HCT116 (cell line): Measurements from ENCODE around the gene ACSL4. TPM values are rescaled to one million over a fixed set of nuclear protein-coding genes. Genes with fewer than 3 reads are reported as not detected.

ENCODE experiments used
- ATAC-seq: fragments of 200-7000 bp; cut with Tn5 transposase; 2 replicates; pipeline ENCODE4 v1.9.1; 2020; ENCODE audit warnings: mild to moderate bottlenecking, moderate library complexity
- BruUV-seq: library from RNA; stranded (reverse); fragments of 400-500 nt; replicated peaks from 2 replicates; lab custom pipeline; 2021; lab: Mats Ljungman, UMichigan
- CTCF ChIA-PET: fragments of 300-600 bp; sonication (Branson Sonifier 250); formaldehyde crosslinking; loops from one replicate; lab custom pipeline; 2021; ENCODE audit warnings: antibody characterized with exemption; lab: Charles Lee
- POLR2A ChIA-PET: fragments of 300-600, 350-600 bp; sonication (Branson Sonifier 250); formaldehyde crosslinking; loops from one replicate; lab custom pipeline; 2021; ENCODE audit warnings: antibody characterized with exemption; lab: Charles Lee
- RAD21 ChIA-PET, 2 experiments: fragments of 300-600 bp; sonication (Branson Sonifier 250); formaldehyde crosslinking; loops; one replicate each; lab custom pipeline; 2023; ENCODE audit warnings: low total read pairs in 2 of 2; ENCODE audit not compliant: uncharacterized antibody in 2 of 2, unreplicated experiment in 2 of 2, low non-redundant PET in 1 of 2; lab: Charles Lee
- DNase-seq: peaks from one replicate; pipeline ENCODE4 v3.0.0-alpha.2; 2010; ENCODE audit warnings: low read depth, low spot score
- H2AFZ ChIP-seq: fragments of 200-600 bp; shearing (Covaris generic), sonication (generic); 2 replicates; pipeline ENCODE4 v1.6.1; 2017; ENCODE audit warnings: low read depth, mixed run types, mixed read lengths, antibody characterized with exemption, low read length; ENCODE audit not compliant: poor library complexity, severe bottlenecking
- H3K27ac ChIP-seq: 2 replicates; pipeline ENCODE4 v1.5.1; 2012; ENCODE audit warnings: low read depth, low read length
- H3K27me3 ChIP-seq: fragments of 200-600 bp; sonication (generic); 2 replicates; pipeline ENCODE4 v1.6.1; 2016; ENCODE audit warnings: mixed run types, low read length, mixed read lengths; ENCODE audit not compliant: insufficient read depth
- H3K36me3 ChIP-seq, 2 experiments: fragments of 200-500 bp in 1 of 2; fragments of 200-600 bp in 1 of 2; sonication (Bioruptor generic) in 1 of 2; sonication (generic) in 1 of 2; 2 replicates each; pipeline versions ENCODE4 v1.5.1 to v1.6.1; 2014 to 2016; ENCODE audit warnings: low read length in 2 of 2, inconsistent platforms in 1 of 2, mixed read lengths in 1 of 2, mixed run types in 1 of 2; ENCODE audit not compliant: insufficient read depth in 2 of 2, control insufficient read depth in 1 of 2
- H3K4me1 ChIP-seq, 2 experiments: fragments of 200-600 bp in 1 of 2; sonication (generic) in 1 of 2; 2 replicates each; pipeline versions ENCODE4 v1.5.1 to v1.6.1; 2012 to 2017; ENCODE audit warnings: low read length in 2 of 2, inconsistent platforms in 1 of 2, mild to moderate bottlenecking in 1 of 2, mixed read lengths in 1 of 2, mixed run types in 1 of 2, moderate library complexity in 1 of 2; ENCODE audit not compliant: insufficient read depth in 2 of 2, control insufficient read depth in 1 of 2
- H3K4me2 ChIP-seq: fragments of 200-600 bp; sonication (generic); 2 replicates; pipeline ENCODE4 v1.6.1; 2017; ENCODE audit warnings: mixed run types, low read length, mixed read lengths
- H3K4me3 ChIP-seq, 2 experiments: fragments of 200-600 bp in 1 of 2; sonication (generic) in 1 of 2; replicated peaks in 1 of 2; 2 replicates each; pipeline ENCODE4 v1.5.1; 2011 to 2016; ENCODE audit warnings: low read length in 2 of 2, control low read depth in 1 of 2, low read depth in 1 of 2, mild to moderate bottlenecking in 1 of 2, mixed read lengths in 1 of 2, mixed run types in 1 of 2
- H3K79me2 ChIP-seq: fragments of 200-600 bp; sonication (generic); 2 replicates; pipeline ENCODE4 v1.6.1; 2017; ENCODE audit warnings: mild to moderate bottlenecking, mixed run types, low read length, moderate library complexity, mixed read lengths; ENCODE audit not compliant: insufficient read depth
- H3K9ac ChIP-seq: fragments of 200-600 bp; sonication (generic); 2 replicates; pipeline ENCODE4 v1.6.1; 2016; ENCODE audit warnings: low read length, mixed read lengths
- H3K9me2 ChIP-seq: fragments of 200-600 bp; sonication (generic), shearing (Covaris generic); 2 replicates; pipeline ENCODE4 v1.6.1; 2017; ENCODE audit warnings: mixed run types, mild to moderate bottlenecking, moderate library complexity; ENCODE audit not compliant: insufficient read depth
- H3K9me3 ChIP-seq, 2 experiments: fragments of 200-500 bp in 1 of 2; fragments of 200-600 bp in 1 of 2; sonication (Bioruptor generic) in 1 of 2; sonication (generic) in 1 of 2; 2 replicates each; pipeline ENCODE4 v1.6.1; 2014 to 2017; ENCODE audit warnings: low read length in 2 of 2, mixed read lengths in 2 of 2, inconsistent platforms in 1 of 2, low read depth in 1 of 2, mild to moderate bottlenecking in 1 of 2, mixed run types in 1 of 2, moderate library complexity in 1 of 2; ENCODE audit not compliant: control insufficient read depth in 1 of 2, insufficient read depth in 1 of 2
- H4K20me1 ChIP-seq: fragments of 200-600 bp; sonication (generic), shearing (Covaris generic); 2 replicates; pipeline ENCODE4 v1.6.1; 2017; ENCODE audit warnings: mixed run types, mild to moderate bottlenecking, moderate library complexity; ENCODE audit not compliant: insufficient read depth
- ATF3 ChIP-seq: IDR thresholded peaks from 2 replicates; pipeline ENCODE4 v1.6.1; 2012
- CTCF ChIP-seq, 3 experiments: fragments of 200-600 bp in 1 of 3; sonication (generic) in 1 of 3; IDR thresholded peaks in 2 of 3; conservative IDR thresholded peaks in 1 of 3; 2 replicates each; pipeline ENCODE4 v1.5.1; 2012 to 2017; ENCODE audit warnings: low read depth in 2 of 3, low read length in 2 of 3, antibody characterized with exemption in 1 of 3, borderline replicate concordance in 1 of 3, control low read depth in 1 of 3, mild to moderate bottlenecking in 1 of 3, mixed read lengths in 1 of 3, mixed run types in 1 of 3, moderate library complexity in 1 of 3; ENCODE audit not compliant: insufficient read depth in 1 of 3
- EZH2 ChIP-seq: fragments of 200-600 bp; sonication (generic); IDR thresholded peaks from 2 replicates; pipeline ENCODE4 v1.6.1; 2017; ENCODE audit warnings: antibody characterized with exemption, mixed run types
- EZH2phosphoT487 ChIP-seq: fragments of 200-600 bp; IDR thresholded peaks from 2 replicates; pipeline ENCODE4 v1.6.1; 2018; ENCODE audit warnings: antibody characterized with exemption, borderline replicate concordance
- JUND ChIP-seq: IDR thresholded peaks from 2 replicates; pipeline ENCODE4 v1.6.1; 2012
- MAX ChIP-seq: IDR thresholded peaks from 2 replicates; pipeline ENCODE4 v1.6.1; 2012
- POLR2AphosphoS5 ChIP-seq: IDR thresholded peaks from 2 replicates; pipeline ENCODE4 v1.6.1; 2011; ENCODE audit warnings: mild to moderate bottlenecking, low read depth, low read length, moderate library complexity
- SIN3A ChIP-seq: IDR thresholded peaks from 2 replicates; pipeline ENCODE4 v1.6.1; 2012; ENCODE audit warnings: low read depth
- SP1 ChIP-seq: IDR thresholded peaks from 2 replicates; pipeline ENCODE4 v1.6.1; 2012; ENCODE audit warnings: low read depth
- SRF ChIP-seq: IDR thresholded peaks from 2 replicates; pipeline ENCODE4 v1.6.1; 2012; ENCODE audit warnings: low read depth
- TCF7L2 ChIP-seq: IDR thresholded peaks from 2 replicates; pipeline ENCODE4 v1.7.0; 2011; ENCODE audit warnings: borderline replicate concordance, inconsistent platforms; ENCODE audit not compliant: insufficient read depth, insufficient read length; ENCODE audit errors: extremely low read depth
- YY1 ChIP-seq: IDR thresholded peaks from 2 replicates; pipeline ENCODE4 v1.6.1; 2011; ENCODE audit warnings: low read length, low read depth, moderate library complexity, mild to moderate bottlenecking; ENCODE audit not compliant: insufficient replicate concordance; ENCODE audit errors: extremely low read depth
- ZBTB33 ChIP-seq: IDR thresholded peaks from 2 replicates; pipeline ENCODE4 v1.6.1; 2011; ENCODE audit warnings: mild to moderate bottlenecking, low read length, moderate library complexity; ENCODE audit not compliant: insufficient replicate concordance; ENCODE audit errors: extremely low read depth
- ZNF274 ChIP-seq: fragments of 200-500 bp; sonication (Bioruptor generic); IDR thresholded peaks from 2 replicates; pipeline ENCODE4 v1.6.1; 2014; ENCODE audit warnings: mild to moderate bottlenecking, low read depth, low read length, inconsistent platforms
- intact Hi-C: fragments of 100-400 bp; cut with micrococcal nuclease; formaldehyde crosslinking; loops from 2 replicates; pipeline ENCODE4 v1.10.0; 2022
- total RNA-seq: library from RNA; stranded (reverse); gene quantifications from one replicate; pipeline ENCODE4 v1.2.1, GENCODE V29; 2021; ENCODE audit not compliant: unreplicated experiment

ACSL4 gene
- total RNA-seq, 1 experiment from 2014 or later: 50.5 TPM

- DNase-seq (no peak), ATAC-seq (no peak)
- H3K4me2 ChIP-seq: no peak overlapping the region
- intact Hi-C loops: no loop called here
- no peaks in the 10 kb centered on the region for H3K9me2 ChIP-seq
- H3K36me3 ChIP-seq: no peaks in the 10 kb centered on the region
- no peak overlapping the region for H3K27ac ChIP-seq
- POLR2A ChIA-PET: no interaction called here
- H3K4me1 ChIP-seq: peaks cover 4 to 13% of the 10 kb centered on the region in 2 experiments; a peak in 3 of 4 replicates
- H3K9me3 ChIP-seq: no peaks in the 10 kb centered on the region
- no peaks in the 10 kb centered on the region for H4K20me1 ChIP-seq
- RAD21 ChIA-PET: no interaction called here
- CTCF ChIA-PET: no interaction called here
- no peaks in the 10 kb centered on the region for H3K27me3 ChIP-seq
- H3K79me2 ChIP-seq: peaks cover 24% of the 10 kb centered on the region
- no peak overlapping the region for H3K4me3 ChIP-seq
- BruUV-seq: no TSS peak
- no peak overlapping the region for H3K9ac ChIP-seq
- TF ChIP-seq MAX (no peak), EZH2phosphoT487 (no peak), SRF (no peak), ATF3 (no peak), YY1 (no peak), TCF7L2 (no peak), JUND (no peak), EZH2 (no peak)
- H2AFZ ChIP-seq: no peak overlapping the region
Measured at GRCh38 chrX:109735202-109735744, 2.2 kb upstream of the ACSL4 start.

GRCh38 chrX:109733613-109734083, 591 bp upstream of the ACSL4 start:
- 0 out of 4 replicates have a peak, but pooled peaks cover 0 to 3% of the 10 kb centered on the region in 2 experiments for H3K36me3 ChIP-seq
- ChIA-PET POLR2A (interaction anchor here (1.6 kb wide), 1 partner anchor 14 kb away, joined by 6 read pairs; no protein-coding TSS in a partner anchor), CTCF (no interaction called here), RAD21 (no interaction called here)
- peak overlapping the region; percentile 27; the same call in 1 of the 2 replicates for H3K9ac ChIP-seq
- TF ChIP-seq JUND: no peak
- no peak for TF ChIP-seq EZH2phosphoT487
- TF ChIP-seq POLR2AphosphoS5: no peak
- TF ChIP-seq ZBTB33: no peak
- no peak for TF ChIP-seq SP1
- no peak for TF ChIP-seq YY1
- TF ChIP-seq ATF3: no peak
- TF ChIP-seq CTCF (IDR thresholded peaks at IDR 0.05 in 2 of 3, conservative IDR thresholded peaks at IDR 0.05 in 1 of 3; ENCODE audit: borderline replicate concordance in 1 of 3, insufficient read depth in 1 of 3, low read depth in 2 of 3, low read length in 2 of 3): no peak
- TF ChIP-seq EZH2: no peak
- no peak for TF ChIP-seq SIN3A
- TF ChIP-seq ZNF274: no peak
- intact Hi-C loops: no loop called here
- ATAC-seq (no peak), DNase-seq (no peak)
- H3K4me1 ChIP-seq: peaks cover 4 to 13% of the 10 kb centered on the region in 2 experiments; a peak in 3 of 4 replicates
- peak overlapping the region; percentile 80 for H3K4me2 ChIP-seq
- BruUV-seq: no TSS peak
- no peak overlapping the region for H3K27ac ChIP-seq
- peaks cover 38% of the 10 kb centered on the region for H3K79me2 ChIP-seq
- H3K9me2 ChIP-seq: no peaks in the 10 kb centered on the region
- no peak overlapping the region for H2AFZ ChIP-seq
- no peaks in the 10 kb centered on the region for H4K20me1 ChIP-seq
- H3K4me3 ChIP-seq: peak overlapping the region; percentile 37 to 78
- no peaks in the 10 kb centered on the region for H3K27me3 ChIP-seq
- no peaks in the 10 kb centered on the region for H3K9me3 ChIP-seq
